ENCODE measurements around the gene MECP2.

DNA sequence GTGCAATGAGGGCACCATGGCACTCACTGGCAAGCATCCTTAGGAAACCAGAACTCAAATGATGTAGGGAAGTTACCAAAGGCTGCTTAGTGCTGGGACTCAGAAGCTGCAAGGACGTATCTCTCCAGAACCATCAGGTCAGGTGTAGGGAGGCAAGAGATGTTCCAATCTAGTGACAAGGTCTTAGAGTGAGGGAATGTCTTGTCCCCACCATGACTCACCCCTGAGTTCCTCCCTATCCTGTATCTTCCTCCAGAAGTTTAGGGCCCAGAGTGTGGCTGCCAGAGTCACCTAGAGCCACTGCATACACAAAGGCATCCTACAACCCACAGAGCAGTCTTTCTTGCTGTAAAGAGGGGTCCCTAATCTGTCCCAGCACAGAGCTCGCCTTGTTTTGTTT, 63.7 kb downstream of the MECP2 start:
- TF ChIP-seq, protein P1, sequence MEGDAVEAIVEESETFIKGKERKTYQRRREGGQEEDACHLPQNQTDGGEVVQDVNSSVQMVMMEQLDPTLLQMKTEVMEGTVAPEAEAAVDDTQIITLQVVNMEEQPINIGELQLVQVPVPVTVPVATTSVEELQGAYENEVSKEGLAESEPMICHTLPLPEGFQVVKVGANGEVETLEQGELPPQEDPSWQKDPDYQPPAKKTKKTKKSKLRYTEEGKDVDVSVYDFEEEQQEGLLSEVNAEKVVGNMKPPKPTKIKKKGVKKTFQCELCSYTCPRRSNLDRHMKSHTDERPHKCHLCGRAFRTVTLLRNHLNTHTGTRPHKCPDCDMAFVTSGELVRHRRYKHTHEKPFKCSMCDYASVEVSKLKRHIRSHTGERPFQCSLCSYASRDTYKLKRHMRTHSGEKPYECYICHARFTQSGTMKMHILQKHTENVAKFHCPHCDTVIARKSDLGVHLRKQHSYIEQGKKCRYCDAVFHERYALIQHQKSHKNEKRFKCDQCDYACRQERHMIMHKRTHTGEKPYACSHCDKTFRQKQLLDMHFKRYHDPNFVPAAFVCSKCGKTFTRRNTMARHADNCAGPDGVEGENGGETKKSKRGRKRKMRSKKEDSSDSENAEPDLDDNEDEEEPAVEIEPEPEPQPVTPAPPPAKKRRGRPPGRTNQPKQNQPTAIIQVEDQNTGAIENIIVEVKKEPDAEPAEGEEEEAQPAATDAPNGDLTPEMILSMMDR (conservative IDR thresholded peaks at IDR 0.05; ENCODE audit: low read depth, low read length) = no peak
- no peak for TF ChIP-seq EZH2 (IDR thresholded peaks at IDR 0.05; ENCODE audit: low read length, unreplicated experiment)
- no peak for TF ChIP-seq EZH2phosphoT487 (IDR thresholded peaks at IDR 0.05; ENCODE audit: borderline replicate concordance, low read length)

All from PC-3 (cell line).